Activated CD4-positive, alpha-beta T cell treated with anti-CD3 and anti-CD28 coated beads, Interleukin-2, Interleukin-4, amounts not matched to agents 100 ng/mL and 50 ng/mL, durations not matched to agents 16 hours and 8 hours (primary cell): ENCODE measurements around the gene RNF41.
"Not testable (repeated sequence)": the region's sequence is repeated elsewhere in the genome, so short reads cannot be mapped to it uniquely, and the experiment has no call there.

Experiments
- DNase-seq: peaks from one replicate; pipeline ENCODE4 v3.0.0-alpha.2; 2020; ENCODE audit warnings: low spot score

The RNF41 gene

DNA sequence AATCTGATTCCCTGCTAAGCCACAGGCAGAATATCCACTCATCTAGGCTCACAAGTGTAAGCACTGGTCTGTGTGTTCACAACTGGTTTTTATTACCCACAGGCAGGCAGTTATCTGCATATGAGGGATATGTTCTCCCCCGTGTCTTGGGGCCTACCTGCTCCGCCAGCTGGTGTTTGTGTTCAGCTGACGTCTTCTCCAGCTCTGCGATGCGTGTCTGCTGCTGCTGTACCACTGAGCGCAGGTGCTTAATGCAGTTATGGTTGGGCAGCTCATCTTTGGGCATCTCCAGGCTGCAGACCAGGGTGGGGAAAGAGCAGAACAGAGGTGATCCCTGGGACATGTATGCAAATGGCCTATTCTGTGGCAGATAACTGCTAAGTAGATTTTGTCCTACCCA lies 13.7 kb downstream of the RNF41 start:
- DNase-seq = no peak

DNA sequence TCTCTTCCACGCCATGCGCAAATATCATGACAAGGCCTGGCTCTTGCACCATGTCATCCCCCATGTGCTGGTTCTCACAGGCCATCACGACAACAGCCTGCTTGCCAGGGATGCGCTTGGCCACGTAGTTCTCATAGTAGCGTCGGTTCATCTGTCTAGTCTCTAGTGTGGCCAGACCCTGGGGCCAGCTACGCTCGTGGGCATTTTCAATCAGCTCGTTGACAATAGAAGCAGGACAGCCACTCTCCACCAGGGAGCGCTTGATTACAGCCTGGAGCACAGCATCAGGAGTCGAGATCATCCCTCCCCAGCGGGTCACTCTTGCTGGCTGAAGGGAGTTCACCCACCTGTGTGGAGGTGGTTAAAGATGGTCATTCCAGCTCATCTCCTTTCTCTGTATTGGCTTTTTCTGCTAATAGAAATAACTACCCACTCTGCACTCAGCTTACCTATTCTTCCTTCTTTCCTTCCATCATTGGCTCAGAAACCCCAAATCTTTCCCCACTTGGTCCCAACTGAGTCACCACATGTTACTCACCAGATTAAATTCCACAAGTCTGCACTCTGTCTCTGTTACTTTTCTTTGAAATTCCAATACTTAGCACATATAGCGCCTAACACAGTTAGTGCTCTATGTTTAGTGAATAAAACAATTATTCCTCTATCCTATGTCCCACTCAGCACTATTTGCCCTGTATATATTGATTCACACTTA lies 15.1 kb downstream of the RNF41 start:
- DNase-seq = peak; percentile 28

DNA sequence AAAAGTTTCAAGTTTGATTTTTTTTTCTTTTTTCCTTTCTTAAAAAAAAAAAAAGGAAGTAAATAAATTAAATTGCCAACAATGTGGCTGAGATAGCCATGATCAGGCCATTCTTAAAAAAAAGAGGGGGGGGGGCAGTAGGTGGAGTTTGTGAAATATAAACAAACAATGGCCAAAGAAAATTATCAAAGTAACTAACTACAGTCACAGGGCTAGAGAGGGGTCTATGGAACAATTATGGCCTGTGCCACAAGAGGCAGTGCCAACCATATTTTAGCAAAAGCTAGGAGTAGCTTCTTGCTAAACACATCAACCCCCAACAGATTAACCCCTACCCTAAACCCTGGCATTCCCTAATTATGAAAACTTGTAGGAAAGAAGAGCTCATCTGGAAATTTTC lies 16.3 kb downstream of the RNF41 start:
- DNase-seq = no peak

DNA sequence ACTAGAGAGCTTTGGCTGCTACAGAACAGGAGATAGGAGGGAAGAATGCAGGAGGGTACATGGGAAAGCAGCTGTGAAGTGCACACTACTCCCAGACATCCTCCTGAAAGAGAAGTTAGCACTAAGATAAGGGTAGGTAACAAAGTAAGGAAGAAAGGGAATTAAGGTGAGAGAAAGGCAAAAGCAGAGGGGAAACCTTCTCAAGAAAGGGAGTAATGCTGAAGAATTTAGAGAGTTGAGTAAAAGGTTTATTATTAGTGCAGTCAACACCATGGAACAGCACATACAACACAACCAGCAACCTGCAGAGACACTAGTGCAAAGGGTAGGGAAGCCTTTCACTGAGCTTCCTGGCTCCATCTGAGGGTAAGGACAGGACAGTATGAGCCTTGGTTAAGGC lies 17.4 kb downstream of the RNF41 start:
- no peak for DNase-seq

DNA sequence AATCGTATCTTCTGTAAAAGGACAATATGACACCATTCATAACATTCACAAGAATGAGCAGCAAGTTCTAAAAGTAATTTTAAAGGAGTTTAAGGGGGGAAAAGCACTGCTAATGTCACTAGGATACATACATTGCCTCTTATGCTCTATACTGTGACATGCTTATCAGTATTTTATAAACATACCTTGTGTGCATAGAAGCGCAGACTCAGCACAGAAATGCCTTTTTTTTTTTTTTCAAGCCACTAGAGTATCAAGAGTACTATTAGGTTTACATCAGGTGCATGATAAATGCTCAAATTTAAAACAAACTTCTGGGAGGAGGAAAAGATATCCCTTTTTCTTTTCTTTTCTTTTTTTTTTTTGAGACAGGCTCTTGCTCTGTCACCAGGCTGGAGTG lies 18.9 kb downstream of the RNF41 start:
- no peak for DNase-seq

DNA sequence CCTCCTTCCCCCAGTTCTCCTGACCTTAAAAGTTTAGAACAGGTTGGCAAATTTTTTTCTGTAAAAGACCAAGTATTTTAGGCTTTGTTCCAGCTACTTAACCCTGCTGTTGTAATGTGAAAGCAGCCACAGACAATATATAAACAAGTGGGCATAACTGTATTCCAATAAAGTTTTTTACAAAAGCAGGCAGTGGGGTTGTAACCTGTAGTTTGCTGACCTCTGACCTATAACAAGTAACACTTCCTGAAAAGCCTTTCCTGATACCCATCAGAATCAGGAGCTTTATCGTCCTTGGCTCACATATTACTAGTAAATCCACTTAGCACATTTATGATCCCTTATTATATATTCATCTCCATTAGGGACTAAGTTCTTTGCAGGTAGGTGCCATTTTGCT lies 19.4 kb downstream of the RNF41 start:
- DNase-seq = no peak

DNA sequence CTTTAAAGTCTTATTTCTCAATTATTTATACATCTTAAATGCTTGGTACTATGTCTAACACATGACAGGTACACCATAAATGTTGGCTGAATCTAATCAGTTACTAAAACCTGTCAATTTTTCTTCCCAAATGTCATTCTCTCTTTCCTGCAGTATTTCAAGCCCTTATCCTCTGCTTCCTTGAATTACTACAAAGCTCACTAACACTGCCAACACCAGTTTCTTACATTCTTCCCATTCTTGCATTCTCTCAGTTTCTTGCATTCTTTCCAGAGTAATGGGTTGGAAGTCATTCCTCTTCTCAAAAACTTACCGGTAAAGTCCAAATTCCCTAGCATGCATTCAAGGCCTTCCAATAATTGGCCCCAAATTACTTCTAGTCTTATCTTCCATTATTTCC lies 22.9 kb downstream of the RNF41 start:
- no peak for DNase-seq

DNA sequence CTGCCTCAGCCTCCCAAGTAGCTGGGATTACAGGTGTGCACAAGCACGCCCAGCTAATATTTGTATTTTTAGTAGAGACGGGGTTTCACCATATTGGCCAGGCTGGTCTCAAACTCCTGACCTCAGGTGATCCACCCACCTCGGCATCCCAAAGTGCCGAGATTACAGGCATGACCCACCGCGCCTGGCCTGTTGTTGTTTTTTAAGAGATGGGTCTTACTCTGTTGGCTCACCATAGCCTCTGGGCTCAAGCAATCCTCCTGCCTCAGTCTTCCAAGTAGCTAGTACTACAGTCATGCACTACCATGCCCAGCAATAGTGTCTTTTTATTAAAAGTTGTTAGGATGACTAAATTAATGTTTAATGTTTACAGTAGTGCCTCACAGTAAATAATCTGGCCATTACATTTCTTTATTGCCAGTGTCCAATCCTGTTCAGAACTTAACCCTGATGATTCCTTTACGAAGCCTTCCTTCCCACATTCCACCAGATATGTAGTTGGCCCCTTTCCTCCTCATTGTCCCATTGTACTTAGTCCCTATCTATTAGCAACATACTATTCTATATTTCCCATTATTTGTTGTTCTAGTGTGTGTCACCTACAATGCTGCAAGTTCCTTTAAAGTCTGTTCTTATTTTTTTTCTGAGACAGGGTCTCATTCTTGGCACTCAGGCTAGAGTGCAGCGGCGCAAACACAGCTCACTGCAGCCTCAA lies 23.6 kb downstream of the RNF41 start:
- no peak for DNase-seq

DNA sequence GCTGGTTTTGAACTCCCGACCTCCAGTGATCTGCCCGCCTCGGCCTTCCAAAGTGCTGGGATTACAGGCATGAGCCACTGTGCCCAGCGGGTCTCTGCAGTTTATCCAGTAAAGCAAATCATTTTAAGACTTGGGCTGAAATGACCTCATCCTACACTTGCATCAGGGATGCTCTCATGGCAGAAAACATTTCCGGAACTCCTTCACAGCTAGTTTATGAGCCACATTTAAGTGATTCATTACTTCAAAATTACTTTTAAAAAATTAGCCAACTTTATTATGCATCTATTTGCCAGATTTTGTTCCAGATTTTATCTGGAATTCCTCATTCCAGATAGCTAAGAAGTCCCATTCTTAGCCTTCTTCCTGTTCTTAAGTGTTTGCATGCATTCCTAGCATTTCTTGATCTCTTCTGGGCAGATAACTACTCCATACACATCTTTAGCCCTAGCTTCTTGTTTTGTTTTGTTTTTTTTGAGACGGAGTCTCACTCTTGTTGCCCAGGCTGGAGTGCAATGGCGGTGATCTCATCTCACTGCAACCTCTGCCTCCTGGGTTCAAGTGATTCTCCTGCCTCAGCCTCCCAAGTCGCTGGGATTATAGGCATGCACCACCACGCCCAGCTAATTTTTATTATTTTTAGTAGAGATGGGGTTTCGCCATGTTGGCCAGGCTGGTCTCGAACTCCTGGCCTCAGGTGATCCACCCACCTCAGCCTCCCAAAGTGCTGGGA lies 24.7 kb downstream of the RNF41 start:
- not testable (repeated sequence) for DNase-seq

DNA sequence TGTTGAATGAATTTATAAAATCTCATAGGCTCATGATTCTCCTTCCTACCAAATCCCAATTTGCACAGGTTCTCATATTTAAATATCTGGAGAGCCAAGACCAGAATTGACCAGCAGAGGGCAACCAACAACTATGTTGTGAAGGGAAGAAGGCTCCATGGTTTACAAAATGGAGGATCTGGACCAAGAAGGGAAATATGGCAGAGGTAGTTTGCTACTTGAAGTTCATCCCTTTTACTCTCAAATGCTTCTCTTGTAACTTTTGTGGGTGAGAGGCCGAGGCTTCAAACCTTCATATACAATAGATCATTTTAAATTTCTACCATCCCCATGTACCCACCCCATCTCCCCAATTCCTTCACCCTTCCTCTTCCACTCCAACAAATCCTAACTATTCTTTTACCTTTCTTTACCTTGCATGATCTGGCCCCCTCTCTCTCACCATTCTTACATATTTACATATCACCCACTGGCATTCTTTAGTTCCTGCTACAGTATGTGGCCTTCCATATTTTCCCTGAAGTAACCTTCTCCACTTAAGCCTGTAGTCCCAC lies 28.6 kb downstream of the RNF41 start:
- DNase-seq = peak; percentile 88

DNA sequence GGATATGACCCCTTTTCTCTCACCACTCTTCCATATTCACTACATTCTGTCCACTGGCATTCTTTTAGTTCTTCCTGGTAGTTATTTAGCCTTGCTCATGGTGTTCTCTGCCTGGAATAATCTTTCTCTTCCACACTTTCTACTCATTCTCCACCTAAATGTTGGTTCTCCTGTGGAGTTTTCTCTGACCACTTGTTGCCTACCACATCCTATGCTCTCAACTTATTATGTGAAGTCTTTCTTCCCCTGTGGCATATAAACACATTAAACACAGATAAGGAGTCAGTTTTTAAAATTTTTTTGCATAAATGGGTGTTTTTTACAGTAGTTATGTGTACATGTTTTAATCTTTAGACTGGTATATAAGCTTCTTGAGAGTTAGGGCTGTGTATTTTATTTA lies 29.1 kb downstream of the RNF41 start:
- no peak for DNase-seq

DNA sequence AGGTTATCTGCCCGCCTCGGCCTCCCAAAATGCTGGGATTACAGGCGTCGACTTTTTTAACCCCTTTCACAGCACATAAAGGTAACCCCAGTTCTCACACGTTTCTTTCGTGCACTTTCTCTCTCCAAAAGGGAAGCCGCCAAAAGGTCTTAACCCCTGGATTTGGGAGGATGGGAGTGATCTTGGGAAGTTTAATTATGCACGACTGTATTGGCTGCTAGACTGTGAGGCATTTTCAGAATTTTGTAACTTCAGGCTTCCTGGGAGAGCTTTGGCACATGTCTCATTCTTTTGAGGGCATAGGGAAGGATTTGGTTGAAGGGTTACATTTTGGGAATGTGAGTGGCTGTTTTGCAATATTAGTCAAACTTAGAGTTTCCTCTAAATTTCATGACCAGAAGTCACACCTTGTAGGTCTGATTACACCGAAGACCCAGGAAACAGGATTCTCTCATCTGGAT lies 31.0 kb downstream of the RNF41 start:
- DNase-seq = no peak

DNA sequence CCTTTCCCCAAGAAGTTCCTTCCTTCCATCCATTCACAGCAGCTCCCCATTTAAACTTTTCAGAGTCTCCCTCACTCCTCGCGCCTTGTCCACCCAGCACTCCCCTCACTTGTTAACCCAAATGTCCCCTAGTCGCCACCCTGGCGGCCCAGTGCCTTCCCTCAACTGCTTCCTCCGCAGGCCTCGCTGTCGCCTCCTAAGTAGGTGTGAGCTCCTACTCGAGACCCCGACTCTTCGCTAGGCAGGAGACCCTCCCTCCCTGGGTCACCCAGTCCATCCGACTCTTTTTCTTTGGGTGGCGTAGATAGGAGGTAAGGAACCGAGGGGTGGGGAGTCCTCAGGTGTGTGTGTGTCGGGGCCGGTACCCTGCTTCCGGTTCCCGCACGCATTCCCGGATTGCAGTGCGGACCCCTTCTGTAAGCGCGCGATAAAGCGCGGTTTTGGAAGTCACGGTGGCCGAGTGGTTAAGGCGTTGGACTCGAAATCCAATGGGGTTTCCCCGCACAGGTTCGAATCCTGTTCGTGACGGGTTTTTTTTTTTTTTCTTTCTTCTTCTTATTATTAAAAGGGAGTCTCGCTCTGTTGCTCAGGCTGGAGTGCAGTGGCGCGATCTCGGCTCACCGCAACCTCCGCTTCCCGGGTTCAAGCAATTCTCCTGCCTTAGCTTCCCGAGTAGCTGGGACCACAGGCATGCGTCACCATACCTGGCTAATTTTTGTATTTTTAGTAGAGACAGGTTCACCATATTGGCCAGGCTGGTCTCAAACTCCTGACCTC lies 31.6 kb downstream of the RNF41 start:
- DNase-seq = peak; percentile 92

DNA sequence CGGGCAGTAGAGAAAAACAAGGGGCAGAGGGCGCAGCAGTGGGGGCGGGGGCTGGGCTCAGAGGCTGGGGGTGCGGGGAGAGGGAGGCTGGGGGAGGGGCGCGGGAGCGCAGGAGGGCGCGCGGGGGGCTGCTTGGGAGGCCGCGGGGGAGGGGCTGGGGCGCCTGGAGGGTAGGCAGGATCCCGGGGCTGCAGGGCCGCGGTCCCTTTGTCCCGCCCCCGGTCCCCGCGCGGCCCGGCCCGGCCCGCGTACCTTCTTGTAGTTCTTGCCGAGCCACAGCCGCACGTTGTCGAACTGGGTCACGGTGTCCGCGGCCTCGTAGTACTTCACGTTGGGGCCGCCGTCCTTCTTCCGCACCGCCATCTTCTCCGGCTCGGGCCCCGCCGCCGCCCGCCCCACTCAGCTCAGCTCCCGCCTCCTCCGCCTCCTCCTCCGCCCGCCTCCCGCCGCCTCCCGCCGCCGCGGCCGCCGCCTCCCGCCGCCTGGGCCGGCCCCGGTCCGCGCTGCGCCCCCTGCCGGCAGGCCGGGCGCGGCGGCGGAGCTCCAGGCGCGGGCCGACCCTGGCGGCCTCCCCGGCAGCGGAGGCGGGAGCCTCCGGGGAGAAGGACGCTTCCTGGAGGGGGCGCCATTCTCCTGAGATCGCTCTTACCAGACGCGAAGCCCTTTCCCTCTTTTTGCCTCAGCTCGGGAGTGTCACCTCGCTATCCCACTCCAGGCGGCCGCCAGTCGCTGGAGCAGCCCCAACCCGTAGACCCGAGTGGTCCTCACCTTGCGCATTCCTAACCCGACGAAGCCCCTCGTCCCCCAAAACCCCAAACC lies 32.4 kb downstream of the RNF41 start, which contains the start of gene SMARCC2:
TSS of gene SMARCC2 (minus strand) at position 385 of the 819 bp plus-strand sequence. CDS start at position 363, 22 bp downstream.
- peak; percentile 84 for DNase-seq

DNA sequence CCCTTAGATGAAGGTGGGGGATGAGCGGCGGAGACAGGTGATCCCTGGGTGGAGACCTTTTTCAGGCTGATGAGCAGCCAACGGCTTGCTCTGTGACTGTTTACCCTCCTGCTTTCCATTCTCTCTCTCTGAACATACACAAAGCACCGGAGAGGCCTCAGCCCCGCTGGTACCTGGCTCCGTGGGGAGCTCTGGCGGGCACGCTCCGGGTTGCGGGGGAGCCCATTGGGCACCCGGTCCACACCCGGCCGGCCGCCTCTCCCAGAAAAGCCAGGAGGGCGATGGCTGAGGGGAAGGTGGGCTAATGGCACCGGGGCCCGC lies 33.0 kb downstream of the RNF41 start:
- DNase-seq = peak; percentile 9

DNA sequence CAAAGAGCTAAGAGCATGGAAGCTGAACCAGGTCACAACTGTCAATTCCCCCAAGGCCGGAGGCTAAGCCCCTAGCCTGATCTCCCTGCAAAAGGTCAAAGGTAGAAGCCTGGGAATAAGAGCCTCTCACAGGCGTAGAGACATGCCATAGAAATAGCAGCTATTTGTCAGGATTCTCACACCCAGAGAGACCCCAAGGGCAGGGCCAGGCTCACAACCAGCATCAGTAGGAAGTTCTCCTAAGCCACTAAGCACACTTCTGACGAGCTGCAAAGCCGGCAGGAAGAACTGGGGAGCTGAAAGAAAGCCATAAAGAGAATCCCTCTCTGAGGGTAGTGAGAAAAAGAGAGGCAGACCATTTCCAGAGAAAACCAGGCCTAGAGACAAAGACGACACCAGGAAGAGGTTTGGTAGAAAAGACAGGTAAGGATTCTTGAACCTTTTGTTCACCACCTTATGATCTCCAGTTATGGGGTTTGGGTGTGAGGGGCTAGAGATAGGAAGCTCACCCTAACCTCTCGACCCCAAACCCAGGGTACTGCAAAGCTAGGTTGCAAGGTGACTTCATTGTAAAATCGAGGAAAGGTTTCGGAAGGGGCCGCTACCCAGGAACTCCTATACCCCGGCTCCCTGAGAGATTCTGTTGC lies 33.5 kb downstream of the RNF41 start:
- peak; percentile 9 for DNase-seq

DNA sequence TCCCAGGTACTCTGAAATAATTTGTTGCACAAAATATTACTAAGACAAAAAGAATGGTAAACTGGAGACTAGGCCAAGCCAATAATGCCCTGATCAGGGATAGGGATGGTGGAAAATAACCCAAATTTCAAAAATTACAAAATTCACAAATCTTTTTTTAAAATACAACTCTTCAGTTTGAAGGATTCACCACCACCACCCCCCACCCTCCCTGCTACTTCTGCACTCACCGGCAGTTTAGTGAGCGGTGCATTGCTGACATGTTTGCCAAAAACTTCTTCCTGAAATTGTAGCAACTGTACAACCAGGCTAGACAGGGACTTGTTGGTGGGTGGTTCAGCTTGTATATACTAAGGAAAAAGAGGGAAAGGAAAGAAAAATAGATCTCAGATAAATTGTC lies 34.8 kb downstream of the RNF41 start:
- DNase-seq = no peak

DNA sequence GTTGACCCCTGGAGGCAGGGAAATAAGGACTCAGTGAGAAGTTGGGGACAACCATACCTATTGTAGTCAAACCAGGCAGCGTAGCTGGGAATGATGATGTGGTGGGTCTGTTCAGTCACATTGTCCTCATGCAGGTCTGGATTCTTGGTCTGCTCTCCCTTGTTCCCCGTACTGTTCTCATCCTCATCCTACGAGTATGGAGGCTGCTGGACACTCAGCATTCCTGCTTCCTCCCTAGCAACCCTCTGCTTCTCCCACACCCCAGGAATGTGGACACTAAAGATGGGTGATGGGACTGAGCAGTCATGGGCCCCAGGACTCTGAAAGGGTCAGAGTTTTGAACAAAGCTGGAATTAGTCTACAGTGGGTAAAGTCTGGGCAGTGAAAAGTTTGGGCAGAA lies 43.4 kb downstream of the RNF41 start:
- no peak for DNase-seq

DNA sequence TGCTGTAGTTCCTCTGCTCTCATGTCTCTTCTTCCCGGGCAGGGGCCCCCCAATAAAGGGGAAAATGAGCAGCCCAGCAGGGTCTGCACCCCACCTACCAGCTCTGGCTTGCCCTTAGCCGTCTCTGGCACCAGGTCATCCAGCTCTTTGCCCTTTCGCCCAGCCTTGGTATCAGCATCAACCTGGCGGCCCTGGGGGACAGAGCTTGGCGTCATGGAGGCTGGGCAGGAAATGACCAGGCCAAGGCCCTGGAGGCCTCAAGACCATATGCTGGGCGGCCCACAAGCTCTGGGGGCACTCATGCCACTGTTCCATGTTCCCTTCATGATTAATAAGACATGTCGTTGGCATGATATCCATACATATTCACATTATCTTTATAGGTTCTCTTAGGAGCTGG lies 48.9 kb downstream of the RNF41 start:
- no peak for DNase-seq

DNA sequence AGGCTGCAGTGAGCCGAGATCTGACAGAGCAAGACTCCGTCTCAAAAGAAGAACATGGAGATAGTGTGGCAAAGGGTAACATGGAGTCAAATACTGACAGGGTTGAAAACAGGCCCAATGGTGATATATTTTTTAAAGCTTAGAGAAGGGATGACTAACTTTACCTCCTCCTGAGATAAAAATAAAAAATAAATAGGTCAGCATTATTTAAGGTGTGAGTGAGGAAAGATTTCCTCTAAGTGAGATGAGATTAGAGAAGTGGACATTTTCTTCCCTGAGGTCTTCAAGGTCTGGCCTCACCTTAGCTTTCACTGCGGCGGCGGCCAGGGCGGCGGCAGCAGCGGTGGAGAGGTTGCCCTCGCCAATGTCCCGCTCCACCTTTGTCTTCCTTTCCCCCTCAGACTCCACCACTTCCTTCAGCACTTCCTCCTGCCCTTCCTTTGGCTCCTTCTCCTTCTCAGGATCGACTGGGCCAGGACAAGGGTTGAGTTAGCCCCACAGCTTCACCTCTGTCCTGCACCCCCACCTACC lies 52.4 kb downstream of the RNF41 start:
- no peak for DNase-seq
